Lower leg skin (tissue), 3 donors: Measurements from ENCODE around the gene RAPGEF1.

Source experiments
- CTCF ChIP-seq, 3 donors: fragments of 450-650 bp; IDR thresholded peaks; one replicate each; pipeline ENCODE4 v1.5.1; 2016; ENCODE audit warnings: antibody characterized with exemption in 3 of 3, mild to moderate bottlenecking in 3 of 3, moderate library complexity in 2 of 3
- POLR2A ChIP-seq, 2 donors: fragments of 450-650 bp; IDR thresholded peaks; one replicate each; pipeline ENCODE4 v1.6.1; 2016 to 2017; ENCODE audit warnings: antibody characterized with exemption in 2 of 2, mild to moderate bottlenecking in 1 of 2, moderate library complexity in 1 of 2

DNA sequence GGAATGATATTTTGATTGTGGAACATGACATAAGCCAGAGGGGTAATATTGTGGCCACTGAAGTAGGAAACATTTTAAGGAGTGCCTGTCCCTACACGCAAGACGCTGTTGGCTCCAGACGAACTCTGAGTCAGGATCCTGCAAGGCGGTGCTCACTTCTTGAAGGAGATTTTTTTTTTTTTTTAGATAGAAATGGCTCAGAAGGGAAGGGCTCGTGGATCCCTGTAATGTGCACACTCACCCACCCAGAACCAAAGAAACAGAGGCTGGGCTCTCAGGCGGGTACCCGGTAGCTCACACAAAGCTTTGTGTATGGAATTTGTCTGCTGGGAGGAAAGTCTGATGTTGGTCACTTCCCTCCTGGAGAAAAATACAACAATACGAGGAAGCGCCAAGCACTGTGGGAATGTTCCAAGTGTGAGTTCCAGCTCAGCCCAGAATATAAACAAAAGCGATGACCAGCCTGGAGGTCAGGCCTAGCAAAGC is 25.7 kb downstream of the RAPGEF1 start:
- no peak for TF ChIP-seq CTCF (IDR thresholded peaks at IDR 0.05)
- TF ChIP-seq POLR2A (IDR thresholded peaks at IDR 0.05) = no peak
